ENCODE data around the gene PLXNC1. TPM values are rescaled to one million over a fixed set of nuclear protein-coding genes. Genes with fewer than 3 reads are reported as not detected.

The PLXNC1 gene
- total RNA-seq, 1 donor from 2014 or later: 4.9 TPM

DNA sequence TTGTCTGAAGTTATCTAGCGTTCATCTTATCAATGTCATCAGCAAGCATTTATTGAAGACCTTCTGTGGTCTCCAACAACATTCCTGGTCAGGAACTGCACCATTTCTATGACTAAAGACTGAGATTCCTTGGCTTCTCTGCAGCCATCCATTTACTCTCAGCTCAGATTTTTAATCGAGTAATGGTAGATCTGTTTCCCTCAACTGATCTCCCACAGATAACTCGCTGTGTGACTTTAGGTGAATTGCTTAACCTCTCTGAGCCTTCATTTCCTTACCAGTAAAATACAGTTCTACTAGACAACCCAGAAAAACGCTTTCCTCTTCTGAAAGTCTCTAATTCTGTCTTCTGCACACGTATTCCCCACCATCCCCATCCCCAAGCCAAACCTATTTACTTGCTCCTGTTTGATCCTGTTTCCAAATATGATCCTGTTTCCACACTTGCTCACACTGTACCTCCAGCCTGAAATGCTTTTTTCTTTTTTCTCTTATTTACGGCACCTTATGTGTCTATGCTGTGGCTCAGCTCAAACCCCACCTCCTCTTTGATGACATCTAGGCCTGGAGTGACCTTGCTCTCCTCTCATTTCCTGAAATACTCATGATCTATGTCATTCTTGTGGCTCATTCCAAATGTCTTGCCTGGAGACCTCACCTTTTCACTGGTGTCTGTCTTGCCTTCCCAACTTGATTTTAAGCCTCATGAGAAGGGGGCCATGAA lies 21.8 kb downstream of the PLXNC1 start:
- H3K27me3 Mint-ChIP-seq (ENCODE audit: unreplicated experiment): peaks cover 4% of the 10 kb centered on the region
- no peaks in the 10 kb centered on the region for H3K4me1 Mint-ChIP-seq (ENCODE audit: low read depth, unreplicated experiment)
- no peaks in the 10 kb centered on the region for H3K36me3 Mint-ChIP-seq (ENCODE audit: unreplicated experiment)
- TF ChIP-seq, protein P1, sequence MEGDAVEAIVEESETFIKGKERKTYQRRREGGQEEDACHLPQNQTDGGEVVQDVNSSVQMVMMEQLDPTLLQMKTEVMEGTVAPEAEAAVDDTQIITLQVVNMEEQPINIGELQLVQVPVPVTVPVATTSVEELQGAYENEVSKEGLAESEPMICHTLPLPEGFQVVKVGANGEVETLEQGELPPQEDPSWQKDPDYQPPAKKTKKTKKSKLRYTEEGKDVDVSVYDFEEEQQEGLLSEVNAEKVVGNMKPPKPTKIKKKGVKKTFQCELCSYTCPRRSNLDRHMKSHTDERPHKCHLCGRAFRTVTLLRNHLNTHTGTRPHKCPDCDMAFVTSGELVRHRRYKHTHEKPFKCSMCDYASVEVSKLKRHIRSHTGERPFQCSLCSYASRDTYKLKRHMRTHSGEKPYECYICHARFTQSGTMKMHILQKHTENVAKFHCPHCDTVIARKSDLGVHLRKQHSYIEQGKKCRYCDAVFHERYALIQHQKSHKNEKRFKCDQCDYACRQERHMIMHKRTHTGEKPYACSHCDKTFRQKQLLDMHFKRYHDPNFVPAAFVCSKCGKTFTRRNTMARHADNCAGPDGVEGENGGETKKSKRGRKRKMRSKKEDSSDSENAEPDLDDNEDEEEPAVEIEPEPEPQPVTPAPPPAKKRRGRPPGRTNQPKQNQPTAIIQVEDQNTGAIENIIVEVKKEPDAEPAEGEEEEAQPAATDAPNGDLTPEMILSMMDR (IDR thresholded peaks at IDR 0.05; ENCODE audit: partially characterized antibody, unreplicated experiment): no peak
- H3K9me3 Mint-ChIP-seq (ENCODE audit: unreplicated experiment): no peaks in the 10 kb centered on the region
- no peak overlapping the region for H3K27ac Mint-ChIP-seq (ENCODE audit: unreplicated experiment)
- no peak overlapping the region for H3K4me3 Mint-ChIP-seq (ENCODE audit: unreplicated experiment)
- no peak for DNase-seq

DNA sequence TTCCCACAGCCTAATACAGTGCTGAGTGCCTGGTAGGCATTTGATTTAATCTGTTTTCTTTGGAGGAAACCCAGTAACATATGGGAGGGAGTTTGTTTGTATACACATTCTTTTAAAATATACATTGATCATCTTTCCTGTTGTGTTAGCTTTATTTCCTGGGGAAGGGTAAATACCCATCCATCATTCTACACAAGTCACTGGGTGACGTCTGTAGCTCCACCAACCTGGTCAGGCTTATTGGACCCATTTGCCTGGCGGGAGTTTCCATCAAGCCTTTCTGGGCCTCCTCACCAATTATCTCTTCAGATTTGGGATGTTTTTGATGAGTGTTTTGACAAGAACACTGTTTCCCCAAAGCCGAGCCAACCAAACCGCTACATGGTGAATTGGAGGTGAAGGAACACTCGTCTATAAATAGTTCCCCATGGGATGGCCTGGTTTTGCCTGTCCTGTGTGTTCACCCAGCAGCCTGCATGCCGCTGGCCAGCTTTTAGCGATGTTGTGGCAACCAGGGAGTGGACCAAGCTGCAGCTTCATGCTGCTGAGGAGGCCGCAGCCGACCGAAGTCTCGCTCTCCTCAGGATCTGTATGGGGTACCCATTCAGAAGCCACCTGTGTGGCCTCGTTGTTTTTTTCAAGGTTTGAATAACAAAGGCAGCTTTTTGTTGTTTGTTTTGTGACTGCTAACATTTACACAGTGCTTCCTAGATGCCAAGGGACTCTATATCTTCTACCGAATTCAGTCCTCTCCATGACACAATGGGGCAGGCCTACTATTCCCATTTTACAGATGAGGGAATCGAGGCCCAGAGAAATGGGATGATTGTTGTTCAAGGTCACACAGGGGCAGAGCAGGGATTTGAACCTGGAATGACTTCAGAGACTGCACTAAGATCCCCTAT lies 22.6 kb downstream of the PLXNC1 start:
- no peak for DNase-seq
- H3K9me3 Mint-ChIP-seq (ENCODE audit: unreplicated experiment): no peaks in the 10 kb centered on the region
- no peaks in the 10 kb centered on the region for H3K4me1 Mint-ChIP-seq (ENCODE audit: low read depth, unreplicated experiment)
- TF ChIP-seq, protein P1 (IDR thresholded peaks at IDR 0.05; ENCODE audit: partially characterized antibody, unreplicated experiment): no peak
- no peaks in the 10 kb centered on the region for H3K36me3 Mint-ChIP-seq (ENCODE audit: unreplicated experiment)
- H3K27ac Mint-ChIP-seq (ENCODE audit: unreplicated experiment): no peak overlapping the region
- H3K4me3 Mint-ChIP-seq (ENCODE audit: unreplicated experiment): no peak overlapping the region
- peaks cover 4% of the 10 kb centered on the region for H3K27me3 Mint-ChIP-seq (ENCODE audit: unreplicated experiment)

DNA sequence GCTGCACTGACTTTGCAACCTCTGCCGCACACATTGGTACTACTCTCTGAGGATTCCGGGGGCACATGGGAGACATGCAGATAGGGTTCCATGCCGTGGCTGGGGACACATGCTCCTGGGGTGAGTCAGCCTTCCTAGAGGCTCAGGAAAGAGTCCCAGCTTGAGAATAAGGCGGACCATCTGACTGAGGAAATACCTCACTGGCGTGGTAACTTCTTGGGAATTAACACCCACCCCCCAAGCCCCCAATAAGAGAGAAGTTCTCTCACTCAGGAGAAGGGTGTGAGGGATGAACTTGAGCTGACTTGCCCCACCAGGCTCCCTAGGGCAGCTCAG lies 23.2 kb downstream of the PLXNC1 start:
- H3K4me1 Mint-ChIP-seq (ENCODE audit: low read depth, unreplicated experiment): no peaks in the 10 kb centered on the region
- no peak overlapping the region for H3K4me3 Mint-ChIP-seq (ENCODE audit: unreplicated experiment)
- TF ChIP-seq, protein P1 (IDR thresholded peaks at IDR 0.05; ENCODE audit: partially characterized antibody, unreplicated experiment): no peak
- H3K9me3 Mint-ChIP-seq (ENCODE audit: unreplicated experiment): no peaks in the 10 kb centered on the region
- peaks cover 4% of the 10 kb centered on the region for H3K27me3 Mint-ChIP-seq (ENCODE audit: unreplicated experiment)
- no peak for DNase-seq
- no peak overlapping the region for H3K27ac Mint-ChIP-seq (ENCODE audit: unreplicated experiment)
- no peaks in the 10 kb centered on the region for H3K36me3 Mint-ChIP-seq (ENCODE audit: unreplicated experiment)

- H3K9me3 Mint-ChIP-seq (ENCODE audit: unreplicated experiment): no peaks in the 10 kb centered on the region
- no peak overlapping the region for H3K4me3 Mint-ChIP-seq (ENCODE audit: unreplicated experiment)
- TF ChIP-seq, protein P1 (IDR thresholded peaks at IDR 0.05; ENCODE audit: partially characterized antibody, unreplicated experiment): no peak
- H3K27ac Mint-ChIP-seq (ENCODE audit: unreplicated experiment): no peak overlapping the region
- H3K27me3 Mint-ChIP-seq (ENCODE audit: unreplicated experiment): peaks cover 4% of the 10 kb centered on the region
- H3K36me3 Mint-ChIP-seq (ENCODE audit: unreplicated experiment): no peaks in the 10 kb centered on the region
- H3K4me1 Mint-ChIP-seq (ENCODE audit: low read depth, unreplicated experiment): no peaks in the 10 kb centered on the region
- DNase-seq: no peak
Measured at GRCh38 chr12:94172031-94172430, 23.7 kb downstream of the PLXNC1 start.

GRCh38 chr12:94172973-94173372 lies 24.6 kb downstream of the PLXNC1 start:
- TF ChIP-seq, protein P1 (IDR thresholded peaks at IDR 0.05; ENCODE audit: partially characterized antibody, unreplicated experiment): no peak
- Mint-ChIP-seq H3K4me1 (ENCODE audit: low read depth, unreplicated experiment) (no peaks in the 10 kb centered on the region), H3K27me3 (ENCODE audit: unreplicated experiment) (peaks cover 4% of the 10 kb centered on the region), H3K9me3 (ENCODE audit: unreplicated experiment) (no peaks in the 10 kb centered on the region), H3K4me3 (ENCODE audit: unreplicated experiment) (no peak overlapping the region), H3K36me3 (ENCODE audit: unreplicated experiment) (peaks cover 9% of the 10 kb centered on the region), H3K27ac (ENCODE audit: unreplicated experiment) (no peak overlapping the region)
- DNase-seq: no peak
